GM19395 (cell line): ENCODE data around the gene BHLHE23.
"Not testable (repeated sequence)": the region's sequence is repeated elsewhere in the genome, so short reads cannot be mapped to it uniquely, and the experiment has no call there.

Experiments used
- ATAC-seq: cut with Tn5 transposase; IDR thresholded peaks from one replicate; pipeline ENCODE4 v1.9.1; 2021; ENCODE audit warnings: mild to moderate bottlenecking, moderate library complexity; ENCODE audit not compliant: unreplicated experiment

Gene BHLHE23

DNA sequence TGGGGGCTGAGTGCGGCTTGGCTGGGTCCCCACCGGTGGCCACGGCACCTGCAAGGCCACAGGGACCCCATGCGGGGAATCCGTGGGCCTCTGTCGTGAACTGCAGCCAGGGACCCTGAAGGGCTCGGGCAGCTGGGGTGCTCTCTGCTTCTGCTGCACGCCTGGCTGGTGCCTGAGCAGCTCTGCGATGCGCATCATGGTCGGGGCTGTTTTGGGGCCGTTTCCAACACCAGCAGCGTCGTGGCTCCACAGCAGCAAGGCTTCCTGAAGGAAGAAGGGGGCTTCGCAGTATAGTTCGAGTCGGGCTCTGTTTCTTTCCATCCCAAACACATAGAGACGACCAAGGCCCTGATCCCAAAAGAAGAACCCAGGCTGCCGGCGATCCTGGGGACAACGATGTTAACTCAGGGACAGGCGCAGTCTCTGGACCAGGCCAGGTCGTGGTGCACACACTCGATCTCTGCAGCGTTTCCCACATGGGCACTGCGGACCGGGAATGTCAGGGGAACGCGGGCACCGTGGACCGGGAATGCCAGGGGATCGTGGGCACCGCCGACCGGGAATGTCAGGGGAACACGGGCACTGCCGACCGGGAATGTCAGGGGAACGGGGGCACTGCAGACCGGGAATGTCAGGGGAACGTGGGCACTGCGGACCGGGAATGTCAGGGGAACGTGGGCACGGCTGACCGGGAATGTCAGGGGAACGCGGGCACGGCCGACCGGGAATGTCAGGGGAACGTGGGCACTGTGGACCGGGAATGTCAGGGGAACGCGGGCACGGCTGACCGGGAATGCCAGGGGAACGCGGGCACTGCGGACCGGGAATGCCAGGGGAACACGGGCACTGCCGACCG, 36.8 kb upstream of the BHLHE23 start:
- no peak for ATAC-seq

DNA sequence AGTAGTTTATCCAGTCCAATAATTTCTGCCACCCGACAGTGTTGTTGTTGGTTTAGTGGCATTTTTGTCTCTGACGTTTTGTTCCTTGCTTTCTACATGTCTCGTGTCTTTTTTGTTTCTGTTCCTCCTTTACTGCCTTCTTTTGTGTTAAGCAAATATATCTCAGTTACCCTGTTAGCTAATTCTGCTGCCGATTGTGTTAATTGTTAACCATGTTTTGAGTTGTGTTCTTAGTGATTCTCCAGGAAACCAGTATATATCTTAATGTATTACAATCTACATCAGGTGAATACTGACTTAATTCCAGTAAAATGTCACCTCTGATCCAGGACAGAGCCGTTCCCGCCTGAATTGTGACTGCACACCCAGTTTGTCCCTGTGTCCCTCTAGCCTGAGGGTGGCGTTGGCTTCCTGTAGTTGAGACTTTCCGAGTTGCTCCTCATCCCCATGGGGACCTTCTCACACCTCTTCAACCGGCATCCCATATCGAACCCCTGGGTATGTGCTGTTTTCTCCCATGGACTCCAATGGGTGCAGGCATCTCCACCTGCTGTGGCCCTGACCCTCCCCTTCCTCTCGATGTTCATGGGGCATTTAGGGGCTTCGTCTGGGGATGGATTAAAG, 35.8 kb upstream of the BHLHE23 start:
- no peak for ATAC-seq

DNA sequence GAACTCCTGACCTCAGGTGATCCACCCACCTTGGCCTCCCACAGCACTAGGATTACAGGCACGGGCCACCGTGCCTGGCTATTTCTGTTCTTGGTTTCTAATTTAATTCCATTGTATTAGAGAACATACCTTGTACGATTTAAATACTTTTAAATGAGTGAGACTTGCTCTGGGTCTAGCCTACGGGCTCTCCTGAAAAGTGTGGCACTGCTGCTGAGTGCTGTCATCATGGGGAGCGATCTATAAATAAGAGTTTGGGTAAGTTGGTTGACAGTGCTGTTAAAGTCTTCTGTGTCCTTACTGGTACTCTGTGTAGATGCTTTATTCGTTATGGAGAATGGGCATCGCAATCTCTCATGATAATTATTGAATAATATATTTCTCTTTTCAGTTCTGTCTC, 35.0 kb upstream of the BHLHE23 start:
- no peak for ATAC-seq

DNA sequence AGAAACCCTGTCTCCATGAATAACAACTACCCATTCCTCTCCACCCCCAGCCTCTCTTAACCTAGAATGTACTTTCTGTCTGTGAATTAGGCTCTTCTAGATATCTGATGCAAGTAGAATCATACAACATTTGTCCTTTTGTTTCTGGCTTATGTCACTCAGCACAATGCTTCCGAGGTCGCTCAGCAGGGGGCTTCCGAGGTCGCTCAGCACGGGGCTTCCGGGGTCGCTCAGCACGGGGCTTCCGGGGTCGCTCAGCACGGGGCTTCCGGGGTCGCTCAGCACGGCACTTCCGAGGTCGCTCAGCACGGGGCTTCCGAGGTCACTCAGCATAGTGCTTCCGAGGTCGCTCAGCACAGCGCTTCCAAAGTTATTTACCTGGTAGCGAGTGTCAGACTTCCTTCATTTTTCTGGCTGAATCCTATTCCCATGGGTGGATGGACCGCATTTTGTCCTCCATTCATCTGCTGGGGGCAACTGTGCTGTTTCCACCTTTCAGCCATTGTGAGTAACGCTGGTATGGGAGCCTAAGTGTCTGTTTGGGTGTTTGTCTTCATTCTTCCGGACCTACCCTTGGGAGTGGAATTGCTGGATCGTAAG, 31.0 kb upstream of the BHLHE23 start:
- no peak for ATAC-seq

- ATAC-seq: no peak
Observed at GRCh38 chr20:63036291-63036690, 29.5 kb upstream of the BHLHE23 start.

GRCh38 chr20:63035603-63036185, 28.9 kb upstream of the BHLHE23 start:
- ATAC-seq: no peak

GRCh38 chr20:63034710-63035602, 28.2 kb upstream of the BHLHE23 start:
- not testable (repeated sequence) for ATAC-seq

DNA sequence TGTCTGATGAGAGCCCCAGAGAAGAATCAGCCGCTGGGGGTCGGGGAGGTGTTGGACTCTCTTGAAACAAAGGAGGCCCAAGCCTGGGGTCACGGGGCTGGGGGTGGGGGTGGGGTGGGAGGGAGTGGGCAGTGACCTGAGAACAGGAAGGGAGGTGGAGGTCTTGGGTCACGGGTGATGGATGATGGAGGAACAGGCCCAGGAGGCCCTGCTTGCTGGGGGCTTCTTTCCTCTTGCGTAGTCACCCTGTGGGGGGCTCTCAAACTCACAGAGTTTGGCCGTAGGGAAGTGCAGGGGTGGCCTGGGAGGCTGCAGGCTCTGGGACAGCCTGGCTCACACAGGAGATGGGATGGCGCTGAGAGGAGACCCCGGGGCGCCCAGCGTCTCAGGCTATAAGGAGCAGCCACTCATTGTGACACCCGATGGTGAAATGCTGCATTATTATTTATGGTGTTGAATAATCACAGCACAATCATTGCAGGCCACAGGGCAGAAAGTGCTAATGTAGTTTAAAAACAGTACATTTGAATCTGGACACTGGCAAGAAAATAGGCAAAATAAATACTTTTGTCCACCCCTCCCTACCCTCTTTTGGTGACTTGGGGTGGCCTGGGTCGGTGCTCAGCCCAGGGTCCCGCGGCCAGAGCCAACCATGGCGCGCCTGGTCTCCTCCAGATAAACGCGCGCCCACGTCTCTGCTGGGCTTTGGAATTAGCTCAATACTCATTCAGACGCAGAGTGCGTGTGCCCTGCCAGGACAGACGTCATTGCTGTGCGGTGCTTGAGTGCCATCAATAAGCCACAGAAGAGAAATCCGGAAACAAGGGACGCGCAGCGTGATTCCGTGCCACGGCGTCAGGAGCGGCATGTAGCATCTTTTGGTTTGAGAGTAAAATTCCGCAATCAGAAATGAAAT, 27.3 kb upstream of the BHLHE23 start:
- ATAC-seq: no peak

GRCh38 chr20:63032861-63033793, 26.4 kb upstream of the BHLHE23 start:
- no peak for ATAC-seq

- no peak for ATAC-seq
Observed at GRCh38 chr20:63032026-63032800, 25.4 kb upstream of the BHLHE23 start.

- ATAC-seq: no peak
Observed at GRCh38 chr20:63031251-63032014, 24.7 kb upstream of the BHLHE23 start.

GRCh38 chr20:63029358-63030121, 22.8 kb upstream of the BHLHE23 start:
- ATAC-seq: no peak

GRCh38 chr20:63028461-63028921, 21.7 kb upstream of the BHLHE23 start:
- no peak for ATAC-seq

DNA sequence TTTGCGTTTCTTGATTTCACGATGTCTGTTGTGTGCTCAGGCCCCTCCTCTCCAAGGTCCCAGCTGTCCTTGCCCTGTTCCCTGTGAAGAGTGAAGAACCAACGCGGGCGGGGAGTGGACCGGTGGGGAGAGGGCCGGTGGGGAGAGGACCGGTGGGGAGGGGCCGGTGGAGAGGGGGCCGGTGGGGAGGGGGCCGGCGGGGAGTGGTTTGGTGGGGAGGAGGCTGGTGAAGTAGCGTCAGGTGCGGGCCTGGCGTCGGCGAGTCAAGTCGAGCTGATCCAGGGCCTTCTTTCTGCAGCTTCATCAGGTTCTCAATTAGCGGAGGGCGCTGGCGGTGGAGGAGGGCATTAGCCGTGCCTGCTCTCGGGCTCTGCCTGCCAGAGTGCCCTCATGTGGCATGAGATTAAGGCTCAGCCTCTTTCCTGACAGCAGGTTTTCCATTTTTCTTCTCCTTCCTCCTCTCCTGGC, 21.2 kb upstream of the BHLHE23 start:
- ATAC-seq: no peak

DNA sequence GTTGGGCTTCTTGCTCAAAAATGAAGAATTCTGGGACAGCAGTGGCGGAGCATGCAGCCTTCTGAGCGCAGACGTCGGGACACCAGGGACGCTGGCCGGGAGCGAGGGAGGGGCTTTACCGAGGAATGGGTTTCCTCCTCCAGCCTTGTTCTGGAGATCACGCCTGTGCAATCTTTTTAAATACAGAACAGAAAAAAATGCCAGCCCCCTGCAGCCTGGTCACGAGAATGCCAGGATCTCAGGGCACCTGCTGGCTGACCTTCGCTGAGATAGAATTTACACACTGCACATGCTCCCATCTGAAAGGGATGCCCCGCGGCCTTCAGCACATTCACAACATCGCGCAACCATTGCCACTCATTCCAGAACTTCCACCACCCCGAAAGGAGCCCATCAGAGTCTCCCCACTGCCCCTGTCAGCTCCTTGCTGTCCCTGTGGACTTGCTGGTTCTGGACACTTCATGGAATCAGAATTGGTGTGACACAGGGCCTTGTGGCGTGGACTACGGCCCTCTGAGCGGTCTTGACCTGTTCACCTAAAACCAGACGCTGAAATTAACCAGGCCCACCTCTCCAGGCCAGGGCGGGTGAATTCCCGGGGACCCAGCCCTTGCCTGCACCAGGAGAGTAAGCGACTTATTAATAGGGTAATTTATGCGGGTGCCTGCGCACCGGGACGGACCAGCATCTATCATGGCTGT, 20.6 kb upstream of the BHLHE23 start:
- ATAC-seq: no peak
